ENCODE results near the gene MYO3B. TPM values are rescaled to one million over a fixed set of nuclear protein-coding genes. Genes with fewer than 3 reads are reported as not detected.

Gene MYO3B
- total and polyA plus RNA-seq, 2 donors (not counting 3 experiments of a cell fraction or from before 2014, with no cell fraction given) = 0.03 TPM; not detected in 1

DNA sequence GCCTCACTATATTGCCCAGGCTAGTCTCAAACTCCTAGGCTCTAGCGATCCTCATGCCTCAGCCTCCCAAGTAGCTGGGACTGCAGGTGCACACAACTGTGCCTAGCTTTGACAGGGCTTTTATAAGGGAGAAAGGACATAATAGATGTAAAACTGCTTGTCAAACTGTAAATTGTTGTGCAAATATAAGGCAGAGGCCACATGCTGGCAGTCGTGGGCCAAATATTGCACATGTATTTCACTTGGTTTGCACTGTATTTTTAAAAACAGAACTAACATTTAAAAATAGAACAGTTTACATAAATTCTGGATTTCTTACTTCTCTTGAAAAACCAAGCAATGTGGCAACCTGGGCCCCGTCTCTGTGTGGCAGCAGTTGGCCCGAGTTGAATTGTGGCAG is 31.2 kb upstream of the MYO3B start:
- Histone ChIP-seq H3K27me3 (ENCODE audit: control insufficient read depth in 2 of 2, insufficient read depth in 2 of 2, low read length in 2 of 2) (no peaks in the 10 kb centered on the region), H3K27ac (ENCODE audit: insufficient read depth, low read depth, low read length) (no peak overlapping the region), H3K4me3 (replicated peaks in 1 of 3; ENCODE audit: insufficient read depth in 1 of 3, low read depth in 1 of 3, low read length in 3 of 3) (no peak overlapping the region), H3K36me3 (ENCODE audit: control insufficient read depth in 2 of 2, extremely low read depth in 1 of 2, insufficient read depth in 2 of 2, low read length in 2 of 2) (no peaks in the 10 kb centered on the region), H4K20me1 (replicated peaks; ENCODE audit: control insufficient read depth, extremely low read depth, insufficient read depth, low read length) (no peaks in the 10 kb centered on the region), H3K4me1 (ENCODE audit: control insufficient read depth, extremely low read depth, insufficient read depth, low read length) (no peaks in the 10 kb centered on the region), H3K4me2 (ENCODE audit: insufficient read depth, low read length) (no peak overlapping the region), H3K9me3 (replicated peaks; ENCODE audit: control insufficient read depth, insufficient read depth, low read length) (no peaks in the 10 kb centered on the region), H3K9ac (replicated peaks; ENCODE audit: extremely low read depth, insufficient read depth, low read length) (no peak overlapping the region), H2AFZ (ENCODE audit: low read depth, low read length) (no peak overlapping the region), H3K9me1 (replicated peaks; ENCODE audit: control insufficient read depth, extremely low read depth, insufficient read depth, low read length) (no peaks in the 10 kb centered on the region), H3K79me2 (ENCODE audit: control insufficient read depth, insufficient read depth, low read length) (no peaks in the 10 kb centered on the region)
- FAIRE-seq (peak; percentile 43), DNase-seq (ENCODE audit: low read depth, low spot score) (no peak)
- CTCF ChIA-PET = no interaction called here
- dilution Hi-C loops (cut with MboI; ENCODE audit: extremely low pct_ligation_motif_present, low sequenced_read_pairs) (no loop called here), intact Hi-C loops (cut with micrococcal nuclease) (no loop called here)
- BruUV-seq (replicated peaks) = no TSS peak
- POLR2A ChIA-PET = no interaction called here
- TF ChIP-seq JUN (IDR thresholded peaks at IDR 0.05; ENCODE audit: borderline replicate concordance, insufficient read depth, insufficient read length, low read depth) (no peak), FOS (IDR thresholded peaks at IDR 0.05; ENCODE audit: borderline replicate concordance, insufficient read depth, low read length) (no peak), POLR2A (IDR thresholded peaks at IDR 0.05; ENCODE audit: low read depth, low read length) (no peak), EZH2 (IDR thresholded peaks at IDR 0.05; ENCODE audit: borderline replicate concordance, low read depth, low read length, severe bottlenecking) (no peak), MYC (IDR thresholded peaks at IDR 0.05; ENCODE audit: low read depth, low read length) (no peak), GATA2 (IDR thresholded peaks at IDR 0.05; ENCODE audit: insufficient read depth, insufficient read length, low read depth, low read length) (no peak), POLR2AphosphoS5 (IDR thresholded peaks at IDR 0.05; ENCODE audit: insufficient read depth, low read depth, low read length) (no peak)
- TF ChIP-seq, protein P1, sequence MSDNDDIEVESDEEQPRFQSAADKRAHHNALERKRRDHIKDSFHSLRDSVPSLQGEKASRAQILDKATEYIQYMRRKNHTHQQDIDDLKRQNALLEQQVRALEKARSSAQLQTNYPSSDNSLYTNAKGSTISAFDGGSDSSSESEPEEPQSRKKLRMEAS (IDR thresholded peaks at IDR 0.05; ENCODE audit: insufficient read depth, insufficient read length) = no peak
- TF ChIP-seq, protein P2, sequence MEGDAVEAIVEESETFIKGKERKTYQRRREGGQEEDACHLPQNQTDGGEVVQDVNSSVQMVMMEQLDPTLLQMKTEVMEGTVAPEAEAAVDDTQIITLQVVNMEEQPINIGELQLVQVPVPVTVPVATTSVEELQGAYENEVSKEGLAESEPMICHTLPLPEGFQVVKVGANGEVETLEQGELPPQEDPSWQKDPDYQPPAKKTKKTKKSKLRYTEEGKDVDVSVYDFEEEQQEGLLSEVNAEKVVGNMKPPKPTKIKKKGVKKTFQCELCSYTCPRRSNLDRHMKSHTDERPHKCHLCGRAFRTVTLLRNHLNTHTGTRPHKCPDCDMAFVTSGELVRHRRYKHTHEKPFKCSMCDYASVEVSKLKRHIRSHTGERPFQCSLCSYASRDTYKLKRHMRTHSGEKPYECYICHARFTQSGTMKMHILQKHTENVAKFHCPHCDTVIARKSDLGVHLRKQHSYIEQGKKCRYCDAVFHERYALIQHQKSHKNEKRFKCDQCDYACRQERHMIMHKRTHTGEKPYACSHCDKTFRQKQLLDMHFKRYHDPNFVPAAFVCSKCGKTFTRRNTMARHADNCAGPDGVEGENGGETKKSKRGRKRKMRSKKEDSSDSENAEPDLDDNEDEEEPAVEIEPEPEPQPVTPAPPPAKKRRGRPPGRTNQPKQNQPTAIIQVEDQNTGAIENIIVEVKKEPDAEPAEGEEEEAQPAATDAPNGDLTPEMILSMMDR (IDR thresholded peaks at IDR 0.05; ENCODE audit: extremely low read depth in 1 of 2, insufficient read depth in 1 of 2, low read depth in 1 of 2, low read length in 2 of 2) = no peak
